ENCODE data around the gene AGK. TPM values are rescaled to one million over a fixed set of nuclear protein-coding genes. Genes with fewer than 3 reads are reported as not detected.

The AGK gene
- total and polyA plus RNA-seq, 4 donors, result 7.2 to 13.6 (median 8.9) TPM

DNA sequence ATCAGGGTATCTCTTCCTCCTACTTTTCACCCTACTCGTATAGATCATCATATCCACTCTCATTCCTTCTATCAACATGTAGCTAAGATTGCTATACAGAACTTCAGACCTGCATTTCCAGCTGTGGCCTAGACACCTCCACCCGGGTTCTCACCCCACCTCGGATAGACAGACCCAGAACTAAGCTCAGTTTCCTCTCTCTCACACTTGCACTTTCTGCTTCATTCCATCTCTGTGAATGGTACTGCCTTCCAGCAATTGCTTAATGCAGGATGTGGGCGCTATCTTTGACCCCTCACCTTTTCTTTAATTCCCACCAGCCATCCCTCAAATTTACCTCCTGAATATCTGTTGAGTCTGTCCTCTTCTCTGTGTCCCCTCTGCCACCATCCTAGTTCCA, 35.7 kb downstream of the AGK start:
- H3K27me3 ChIP-seq (ENCODE audit: control insufficient read depth in 4 of 4, insufficient read depth in 4 of 4, low read length in 3 of 4), result no peaks in the 10 kb centered on the region

DNA sequence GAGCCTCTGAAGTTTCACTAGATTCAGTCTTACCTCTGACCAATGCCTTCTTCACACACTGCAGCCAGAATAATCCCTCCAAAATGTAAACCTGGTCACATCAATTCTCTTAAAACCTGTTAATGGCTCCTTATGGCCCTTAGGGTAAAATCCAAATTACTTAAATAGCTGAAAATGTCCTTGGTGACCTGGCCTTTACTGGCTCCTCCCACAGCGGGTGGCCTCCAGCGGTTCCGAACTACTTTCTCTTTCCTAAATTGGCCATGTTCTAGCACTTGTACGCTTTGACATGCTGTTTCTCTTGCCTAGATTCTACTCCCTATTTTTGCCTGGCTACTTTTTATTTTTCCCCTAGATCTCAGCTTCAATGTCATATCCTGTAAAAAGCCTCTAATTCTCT, 36.1 kb downstream of the AGK start:
- H3K9ac ChIP-seq (ENCODE audit: low read depth in 1 of 2, low read length in 2 of 2), result no peak overlapping the region
- no peak for DNase-seq (ENCODE audit: low spot score)
- no peaks in the 10 kb centered on the region for H3K27me3 ChIP-seq (ENCODE audit: control insufficient read depth in 4 of 4, insufficient read depth in 4 of 4, low read length in 3 of 4)
- TF ChIP-seq, protein P1, sequence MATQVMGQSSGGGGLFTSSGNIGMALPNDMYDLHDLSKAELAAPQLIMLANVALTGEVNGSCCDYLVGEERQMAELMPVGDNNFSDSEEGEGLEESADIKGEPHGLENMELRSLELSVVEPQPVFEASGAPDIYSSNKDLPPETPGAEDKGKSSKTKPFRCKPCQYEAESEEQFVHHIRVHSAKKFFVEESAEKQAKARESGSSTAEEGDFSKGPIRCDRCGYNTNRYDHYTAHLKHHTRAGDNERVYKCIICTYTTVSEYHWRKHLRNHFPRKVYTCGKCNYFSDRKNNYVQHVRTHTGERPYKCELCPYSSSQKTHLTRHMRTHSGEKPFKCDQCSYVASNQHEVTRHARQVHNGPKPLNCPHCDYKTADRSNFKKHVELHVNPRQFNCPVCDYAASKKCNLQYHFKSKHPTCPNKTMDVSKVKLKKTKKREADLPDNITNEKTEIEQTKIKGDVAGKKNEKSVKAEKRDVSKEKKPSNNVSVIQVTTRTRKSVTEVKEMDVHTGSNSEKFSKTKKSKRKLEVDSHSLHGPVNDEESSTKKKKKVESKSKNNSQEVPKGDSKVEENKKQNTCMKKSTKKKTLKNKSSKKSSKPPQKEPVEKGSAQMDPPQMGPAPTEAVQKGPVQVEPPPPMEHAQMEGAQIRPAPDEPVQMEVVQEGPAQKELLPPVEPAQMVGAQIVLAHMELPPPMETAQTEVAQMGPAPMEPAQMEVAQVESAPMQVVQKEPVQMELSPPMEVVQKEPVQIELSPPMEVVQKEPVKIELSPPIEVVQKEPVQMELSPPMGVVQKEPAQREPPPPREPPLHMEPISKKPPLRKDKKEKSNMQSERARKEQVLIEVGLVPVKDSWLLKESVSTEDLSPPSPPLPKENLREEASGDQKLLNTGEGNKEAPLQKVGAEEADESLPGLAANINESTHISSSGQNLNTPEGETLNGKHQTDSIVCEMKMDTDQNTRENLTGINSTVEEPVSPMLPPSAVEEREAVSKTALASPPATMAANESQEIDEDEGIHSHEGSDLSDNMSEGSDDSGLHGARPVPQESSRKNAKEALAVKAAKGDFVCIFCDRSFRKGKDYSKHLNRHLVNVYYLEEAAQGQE (IDR thresholded peaks at IDR 0.05), result no peak
- TF ChIP-seq YY1 (IDR thresholded peaks at IDR 0.05), result no peak
- no peak for TF ChIP-seq JUND (IDR thresholded peaks at IDR 0.05)
- no peak for TF ChIP-seq HNF4A (conservative IDR thresholded peaks at IDR 0.05)
- TF ChIP-seq, protein P2, sequence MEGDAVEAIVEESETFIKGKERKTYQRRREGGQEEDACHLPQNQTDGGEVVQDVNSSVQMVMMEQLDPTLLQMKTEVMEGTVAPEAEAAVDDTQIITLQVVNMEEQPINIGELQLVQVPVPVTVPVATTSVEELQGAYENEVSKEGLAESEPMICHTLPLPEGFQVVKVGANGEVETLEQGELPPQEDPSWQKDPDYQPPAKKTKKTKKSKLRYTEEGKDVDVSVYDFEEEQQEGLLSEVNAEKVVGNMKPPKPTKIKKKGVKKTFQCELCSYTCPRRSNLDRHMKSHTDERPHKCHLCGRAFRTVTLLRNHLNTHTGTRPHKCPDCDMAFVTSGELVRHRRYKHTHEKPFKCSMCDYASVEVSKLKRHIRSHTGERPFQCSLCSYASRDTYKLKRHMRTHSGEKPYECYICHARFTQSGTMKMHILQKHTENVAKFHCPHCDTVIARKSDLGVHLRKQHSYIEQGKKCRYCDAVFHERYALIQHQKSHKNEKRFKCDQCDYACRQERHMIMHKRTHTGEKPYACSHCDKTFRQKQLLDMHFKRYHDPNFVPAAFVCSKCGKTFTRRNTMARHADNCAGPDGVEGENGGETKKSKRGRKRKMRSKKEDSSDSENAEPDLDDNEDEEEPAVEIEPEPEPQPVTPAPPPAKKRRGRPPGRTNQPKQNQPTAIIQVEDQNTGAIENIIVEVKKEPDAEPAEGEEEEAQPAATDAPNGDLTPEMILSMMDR (IDR thresholded peaks at IDR 0.05; ENCODE audit: low read depth, low read length, missing input control), result no peak
- no peak for TF ChIP-seq HNF4G (IDR thresholded peaks at IDR 0.05)
- TF ChIP-seq, protein P3, sequence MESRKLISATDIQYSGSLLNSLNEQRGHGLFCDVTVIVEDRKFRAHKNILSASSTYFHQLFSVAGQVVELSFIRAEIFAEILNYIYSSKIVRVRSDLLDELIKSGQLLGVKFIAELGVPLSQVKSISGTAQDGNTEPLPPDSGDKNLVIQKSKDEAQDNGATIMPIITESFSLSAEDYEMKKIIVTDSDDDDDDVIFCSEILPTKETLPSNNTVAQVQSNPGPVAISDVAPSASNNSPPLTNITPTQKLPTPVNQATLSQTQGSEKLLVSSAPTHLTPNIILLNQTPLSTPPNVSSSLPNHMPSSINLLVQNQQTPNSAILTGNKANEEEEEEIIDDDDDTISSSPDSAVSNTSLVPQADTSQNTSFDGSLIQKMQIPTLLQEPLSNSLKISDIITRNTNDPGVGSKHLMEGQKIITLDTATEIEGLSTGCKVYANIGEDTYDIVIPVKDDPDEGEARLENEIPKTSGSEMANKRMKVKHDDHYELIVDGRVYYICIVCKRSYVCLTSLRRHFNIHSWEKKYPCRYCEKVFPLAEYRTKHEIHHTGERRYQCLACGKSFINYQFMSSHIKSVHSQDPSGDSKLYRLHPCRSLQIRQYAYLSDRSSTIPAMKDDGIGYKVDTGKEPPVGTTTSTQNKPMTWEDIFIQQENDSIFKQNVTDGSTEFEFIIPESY (IDR thresholded peaks at IDR 0.05), result no peak
- TF ChIP-seq, protein P4, sequence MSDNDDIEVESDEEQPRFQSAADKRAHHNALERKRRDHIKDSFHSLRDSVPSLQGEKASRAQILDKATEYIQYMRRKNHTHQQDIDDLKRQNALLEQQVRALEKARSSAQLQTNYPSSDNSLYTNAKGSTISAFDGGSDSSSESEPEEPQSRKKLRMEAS (IDR thresholded peaks at IDR 0.05), result no peak
- TF ChIP-seq NR2F2 (IDR thresholded peaks at IDR 0.05), result no peak
- no peak for TF ChIP-seq SP1 (IDR thresholded peaks at IDR 0.05)
- no peak for TF ChIP-seq FOXA2 (IDR thresholded peaks at IDR 0.05)
- TF ChIP-seq GABPA (IDR thresholded peaks at IDR 0.05 in 1 of 2, conservative IDR thresholded peaks at IDR 0.05 in 1 of 2), result no peak
- no peak overlapping the region for H3K4me3 ChIP-seq (ENCODE audit: low read depth in 1 of 3, low read length in 3 of 3)
- no peaks in the 10 kb centered on the region for H3K4me1 ChIP-seq (ENCODE audit: control insufficient read depth in 4 of 4, insufficient read depth in 4 of 4, low read length in 3 of 4)
- no peaks in the 10 kb centered on the region for H3K9me3 ChIP-seq (ENCODE audit: control insufficient read depth in 4 of 4, low read length in 3 of 4)
- no peak overlapping the region for H3K27ac ChIP-seq (ENCODE audit: low read depth in 1 of 2, low read length in 2 of 2)
- 98% methylated on average over 4 of the region's 4 CpGs for WGBS
- H3K36me3 ChIP-seq (ENCODE audit: control insufficient read depth in 4 of 4, insufficient read depth in 3 of 4, low read depth in 1 of 4, low read length in 3 of 4), result peaks cover 0 to 3% (median 0%) of the 10 kb centered on the region in 4 donors

More for the DNA sequence above, 35.7 kb downstream of the AGK start:
- Histone ChIP-seq H3K9me3 (ENCODE audit: control insufficient read depth in 4 of 4, low read length in 3 of 4) (no peaks in the 10 kb centered on the region), H3K4me1 (ENCODE audit: control insufficient read depth in 4 of 4, insufficient read depth in 4 of 4, low read length in 3 of 4) (no peaks in the 10 kb centered on the region), H3K4me3 (ENCODE audit: low read depth in 1 of 3, low read length in 3 of 3) (no peak overlapping the region), H3K27ac (ENCODE audit: low read depth in 1 of 2, low read length in 2 of 2) (no peak overlapping the region), H3K36me3 (ENCODE audit: control insufficient read depth in 4 of 4, insufficient read depth in 3 of 4, low read depth in 1 of 4, low read length in 3 of 4) (peaks cover 0 to 3% (median 0%) of the 10 kb centered on the region in 4 donors), H3K9ac (ENCODE audit: low read depth in 1 of 2, low read length in 2 of 2) (no peak overlapping the region)
- TF ChIP-seq, protein P1 (IDR thresholded peaks at IDR 0.05), result no peak
- TF ChIP-seq, protein P3 (IDR thresholded peaks at IDR 0.05), result no peak
- no peak for TF ChIP-seq TAF1 (conservative IDR thresholded peaks at IDR 0.05)
- TF ChIP-seq, protein P5, sequence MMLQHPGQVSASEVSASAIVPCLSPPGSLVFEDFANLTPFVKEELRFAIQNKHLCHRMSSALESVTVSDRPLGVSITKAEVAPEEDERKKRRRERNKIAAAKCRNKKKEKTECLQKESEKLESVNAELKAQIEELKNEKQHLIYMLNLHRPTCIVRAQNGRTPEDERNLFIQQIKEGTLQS (IDR thresholded peaks at IDR 0.05), result no peak
- WGBS, result 90% methylated on average over 4 of the region's 4 CpGs
- no peak for DNase-seq (ENCODE audit: low spot score)
